ENCODE results near the gene BEST4. TPM values are rescaled to one million over a fixed set of nuclear protein-coding genes. Genes with fewer than 3 reads are reported as not detected.

Gene BEST4
- total and polyA plus RNA-seq, 2 donors (not counting 3 experiments of a cell fraction or from before 2014, with no cell fraction given) = 0.21 TPM; not detected in 1

DNA sequence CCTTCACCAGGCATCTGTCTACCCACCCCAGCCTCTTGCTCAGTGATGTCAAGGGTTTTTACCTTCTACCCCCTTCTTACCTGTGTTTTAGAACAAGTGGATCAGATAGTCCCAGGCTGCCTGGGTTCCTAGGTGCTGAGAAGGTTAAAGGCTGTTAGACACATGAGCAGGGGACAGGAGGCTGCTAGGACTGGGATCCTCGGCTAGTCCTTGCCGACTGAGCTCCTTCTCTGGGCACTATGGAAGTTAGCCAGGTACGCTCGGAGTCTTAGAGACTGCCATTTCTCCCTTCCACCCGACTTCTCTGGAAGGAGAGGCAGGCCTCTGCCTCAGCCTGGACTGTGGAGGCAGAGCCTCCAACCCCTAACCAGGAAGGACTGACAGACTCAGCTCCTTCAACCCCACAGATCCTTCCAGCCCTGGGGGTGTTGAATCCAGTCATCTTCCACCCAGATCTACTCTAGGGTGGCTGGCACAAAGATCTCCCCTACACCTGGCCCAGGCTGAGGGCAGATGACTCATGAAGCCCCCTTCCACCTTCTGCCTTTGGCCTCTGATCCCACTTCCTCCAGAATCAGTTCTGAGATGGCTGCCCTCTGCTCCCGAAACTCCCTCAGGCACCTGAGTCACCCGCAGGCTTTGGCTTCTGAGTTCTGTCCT, 18.9 kb upstream of the BEST4 start, which contains the start of gene DYNLT4:
TSS of gene DYNLT4 (minus strand) at position 648 of the 660 bp plus-strand sequence. CDS start 683 bp downstream, outside the sequence.
- peak within 1 kb of the TSS; percentile 71 for H3K4me2 ChIP-seq (ENCODE audit: insufficient read depth, low read length)
- FAIRE-seq (no peak), DNase-seq (ENCODE audit: low read depth, low spot score) (no peak)
- H2AFZ ChIP-seq (ENCODE audit: low read depth, low read length) = no peak within 1 kb of the TSS
- intact Hi-C loops (cut with micrococcal nuclease) = loop anchor here (1.0 to 10.0 kb wide), 3 partner anchors 12 to 878 kb away; partner anchors contain the start of genes GPBP1L1, RNU5D-1 and TMEM69
- H3K4me3 ChIP-seq (replicated peaks in 1 of 3; ENCODE audit: insufficient read depth in 1 of 3, low read depth in 1 of 3, low read length in 3 of 3) = peak within 1 kb of the TSS in 2 of 3 experiments; percentile 6 to 25
- H3K27me3 ChIP-seq (ENCODE audit: control insufficient read depth in 2 of 2, insufficient read depth in 2 of 2, low read length in 2 of 2) = no peaks in the 10 kb centered on the region
- H4K20me1 ChIP-seq (replicated peaks; ENCODE audit: control insufficient read depth, extremely low read depth, insufficient read depth, low read length) = no peaks in the 10 kb centered on the region
- no peak for TF ChIP-seq MAX (IDR thresholded peaks at IDR 0.05; ENCODE audit: insufficient read depth, insufficient read length)
- no peak for TF ChIP-seq EZH2 (IDR thresholded peaks at IDR 0.05; ENCODE audit: borderline replicate concordance, low read depth, low read length, severe bottlenecking)
- TF ChIP-seq FOS (IDR thresholded peaks at IDR 0.05; ENCODE audit: borderline replicate concordance, insufficient read depth, low read length) = peak; percentile 68
- TF ChIP-seq GATA2 (IDR thresholded peaks at IDR 0.05; ENCODE audit: insufficient read depth, insufficient read length, low read depth, low read length) = no peak
- peak; percentile 70 for TF ChIP-seq JUN (IDR thresholded peaks at IDR 0.05; ENCODE audit: borderline replicate concordance, insufficient read depth, insufficient read length, low read depth)
- H3K9me1 ChIP-seq (replicated peaks; ENCODE audit: control insufficient read depth, extremely low read depth, insufficient read depth, low read length) = no peaks in the 10 kb centered on the region
- peak within 1 kb of the TSS; percentile 99 for H3K9ac ChIP-seq (replicated peaks; ENCODE audit: extremely low read depth, insufficient read depth, low read length)
- no peaks in the 10 kb centered on the region for H3K9me3 ChIP-seq (replicated peaks; ENCODE audit: control insufficient read depth, insufficient read depth, low read length)
- CTCF ChIA-PET = interaction anchor here (2.2 kb wide), 1 partner anchor 20 kb away, joined by 8 read pairs; no protein-coding TSS in a partner anchor
- peaks cover 72% of the 10 kb centered on the region for H3K4me1 ChIP-seq (ENCODE audit: control insufficient read depth, extremely low read depth, insufficient read depth, low read length)
- peaks cover 55% of the 10 kb centered on the region for H3K79me2 ChIP-seq (ENCODE audit: control insufficient read depth, insufficient read depth, low read length)
- BruUV-seq (replicated peaks) = TSS peak; percentile 42
- dilution Hi-C loops (cut with MboI; ENCODE audit: extremely low pct_ligation_motif_present, low sequenced_read_pairs) = no loop called here
- peaks cover 4 to 32% of the 10 kb centered on the region in 2 experiments for H3K36me3 ChIP-seq (ENCODE audit: control insufficient read depth in 2 of 2, extremely low read depth in 1 of 2, insufficient read depth in 2 of 2, low read length in 2 of 2)
- peak within 1 kb of the TSS; percentile 100 for H3K27ac ChIP-seq (ENCODE audit: insufficient read depth, low read depth, low read length)
- POLR2A ChIA-PET = interaction anchor here (3.1 to 4.3 kb wide), 2 partner anchors 13 to 32 kb away, joined by 13 to 97 read pairs; partner anchors contain the start of gene RPS8

Data from endothelial cell of umbilical vein (primary cell).